ENCODE measurements around the gene MAP2K5. TPM values are rescaled to one million over a fixed set of nuclear protein-coding genes. Genes with fewer than 3 reads are reported as not detected.

The MAP2K5 gene
- total and polyA plus RNA-seq, 9 of the 15 experiments (the other 6 are each of a cell fraction or from before 2014, with no cell fraction given), result 0.41 to 16.5 (median 7.5) TPM

GRCh38 chr15:67685008-67685599 lies 142.6 kb downstream of the MAP2K5 start (continued):
- TF ChIP-seq, protein P1, sequence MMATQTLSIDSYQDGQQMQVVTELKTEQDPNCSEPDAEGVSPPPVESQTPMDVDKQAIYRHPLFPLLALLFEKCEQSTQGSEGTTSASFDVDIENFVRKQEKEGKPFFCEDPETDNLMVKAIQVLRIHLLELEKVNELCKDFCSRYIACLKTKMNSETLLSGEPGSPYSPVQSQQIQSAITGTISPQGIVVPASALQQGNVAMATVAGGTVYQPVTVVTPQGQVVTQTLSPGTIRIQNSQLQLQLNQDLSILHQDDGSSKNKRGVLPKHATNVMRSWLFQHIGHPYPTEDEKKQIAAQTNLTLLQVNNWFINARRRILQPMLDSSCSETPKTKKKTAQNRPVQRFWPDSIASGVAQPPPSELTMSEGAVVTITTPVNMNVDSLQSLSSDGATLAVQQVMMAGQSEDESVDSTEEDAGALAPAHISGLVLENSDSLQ (IDR thresholded peaks at IDR 0.05), result peak; percentile 84
- TF ChIP-seq ZNF280A (IDR thresholded peaks at IDR 0.05; ENCODE audit: low read depth, partially characterized antibody), result peak; percentile 68
- no peak for TF ChIP-seq PYGO2 (tag; IDR thresholded peaks at IDR 0.05)
- TF ChIP-seq MEIS2 (IDR thresholded peaks at IDR 0.05; ENCODE audit: partially characterized antibody), result peak; percentile 21
- 0 out of 2 replicates have a peak, but pooled peaks have one; percentile 5 for TF ChIP-seq MTA2 (IDR thresholded peaks at IDR 0.05; ENCODE audit: low read depth)
- no peak for TF ChIP-seq HIVEP1 (CRISPR knock-in tag; IDR thresholded peaks at IDR 0.05)
- peak; percentile 69; the same call in 1 of the 2 replicates for TF ChIP-seq ZNF280B (CRISPR knock-in tag; IDR thresholded peaks at IDR 0.05)
- peak; percentile 99 for TF ChIP-seq TRIM28 (IDR thresholded peaks at IDR 0.05)
- peak; percentile 71 for TF ChIP-seq CXXC5 (CRISPR knock-in tag; IDR thresholded peaks at IDR 0.05)
- no peak for TF ChIP-seq ZFP30 (CRISPR knock-in tag; IDR thresholded peaks at IDR 0.05; ENCODE audit: borderline replicate concordance)
- TF ChIP-seq, protein P2, sequence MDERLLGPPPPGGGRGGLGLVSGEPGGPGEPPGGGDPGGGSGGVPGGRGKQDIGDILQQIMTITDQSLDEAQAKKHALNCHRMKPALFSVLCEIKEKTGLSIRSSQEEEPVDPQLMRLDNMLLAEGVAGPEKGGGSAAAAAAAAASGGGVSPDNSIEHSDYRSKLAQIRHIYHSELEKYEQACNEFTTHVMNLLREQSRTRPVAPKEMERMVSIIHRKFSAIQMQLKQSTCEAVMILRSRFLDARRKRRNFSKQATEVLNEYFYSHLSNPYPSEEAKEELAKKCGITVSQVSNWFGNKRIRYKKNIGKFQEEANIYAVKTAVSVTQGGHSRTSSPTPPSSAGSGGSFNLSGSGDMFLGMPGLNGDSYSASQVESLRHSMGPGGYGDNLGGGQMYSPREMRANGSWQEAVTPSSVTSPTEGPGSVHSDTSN (CRISPR knock-in tag; IDR thresholded peaks at IDR 0.05; ENCODE audit: low read depth), result no peak
- TF ChIP-seq, protein P2 (tag; conservative IDR thresholded peaks at IDR 0.05; ENCODE audit: low read depth), result peak; percentile 36; the same call in 1 of the 2 replicates
- peak; percentile 57; the same call in 1 of the 2 replicates for TF ChIP-seq XRCC3 (IDR thresholded peaks at IDR 0.05)
- TF ChIP-seq RAD21 (CRISPR knock-in tag; conservative IDR thresholded peaks at IDR 0.05 in 1 of 2, IDR thresholded peaks at IDR 0.05 in 1 of 2), result peak in 1 of 2 experiments; percentile 19; a peak in 1 of 4 replicates
- TF ChIP-seq TRIM24 (IDR thresholded peaks at IDR 0.05), result peak; percentile 64 to 84; a peak in 3 of 4 replicates
- no peak for TF ChIP-seq TBP (optimal IDR thresholded peaks at IDR 0.05; ENCODE audit: low read depth, low read length)
- TF ChIP-seq E2F8 (IDR thresholded peaks at IDR 0.05; ENCODE audit: low read depth, partially characterized antibody), result peak; percentile 26
- no peak for TF ChIP-seq ADNP (tag; IDR thresholded peaks at IDR 0.05)
- TF ChIP-seq CBX5 (IDR thresholded peaks at IDR 0.05; ENCODE audit: borderline replicate concordance, low read depth), result peak; percentile 97
